SK-N-SH (cell line): ENCODE results near the gene R3HDM1. TPM values are rescaled to one million over a fixed set of nuclear protein-coding genes. Genes with fewer than 3 reads are reported as not detected.

Experiments
- CTCF ChIA-PET: fragments of 300-600, 350-600 bp; formaldehyde crosslinking; extraction: SDS; loops from one replicate; lab custom pipeline; 2021; lab: Yijun Ruan, JAX
- POLR2A ChIA-PET: fragments of 350-600 bp; sonication (Branson Sonifier 250); formaldehyde crosslinking; extraction: SDS; loops from one replicate; lab custom pipeline; 2020; ENCODE audit warnings: antibody characterized with exemption, inconsistent platforms; lab: Yijun Ruan, JAX
- DNase-seq: peaks from one replicate; pipeline ENCODE4 v3.0.0; 2012
- H2AFZ ChIP-seq: fragments of 200-600 bp; sonication (generic); 2 replicates; pipeline ENCODE4 v1.8.1; 2016; ENCODE audit warnings: antibody characterized with exemption, mild to moderate bottlenecking, low read depth
- H3F3A ChIP-seq: fragments of 200-600 bp; sonication (generic); replicated peaks from 2 replicates; pipeline ENCODE3; 2016; ENCODE audit warnings: antibody characterized with exemption, mild to moderate bottlenecking; ENCODE audit not compliant: insufficient read depth
- H3K27ac ChIP-seq, 2 experiments: fragments of 200-500 bp in 1 of 2; fragments of 200-600 bp in 1 of 2; sonication (Bioruptor generic) in 1 of 2; sonication (generic), shearing (Covaris generic) in 1 of 2; 2 replicates each; pipeline versions ENCODE4 v1.5.1 to v1.6.1; 2014 to 2016; ENCODE audit warnings: low read depth in 2 of 2, inconsistent platforms in 1 of 2, low read length in 1 of 2, mild to moderate bottlenecking in 1 of 2, mixed read lengths in 1 of 2
- H3K27me3 ChIP-seq: fragments of 200-600 bp; sonication (generic), shearing (Covaris generic); 2 replicates; pipeline ENCODE4 v1.6.1; 2016; ENCODE audit warnings: mixed run types; ENCODE audit not compliant: insufficient read depth
- H3K36me3 ChIP-seq, 2 experiments: fragments of 200-500 bp in 1 of 2; fragments of 200-600 bp in 1 of 2; sonication (Bioruptor generic) in 1 of 2; sonication (generic) in 1 of 2; replicated peaks in 1 of 2; 2 replicates each; pipeline versions ENCODE3 to v1.5.1; 2014 to 2016; ENCODE audit warnings: low read length in 1 of 2, mild to moderate bottlenecking in 1 of 2; ENCODE audit not compliant: insufficient read depth in 2 of 2, control insufficient read depth in 1 of 2
- H3K4me1 ChIP-seq, 2 experiments: fragments of 200-500 bp in 1 of 2; fragments of 200-600 bp in 1 of 2; sonication (Bioruptor generic) in 1 of 2; sonication (generic), shearing (Covaris generic) in 1 of 2; 2 replicates each; pipeline versions ENCODE4 v1.5.1 to v1.6.1; 2014 to 2016; ENCODE audit warnings: low read depth in 1 of 2, low read length in 1 of 2, mixed run types in 1 of 2; ENCODE audit not compliant: insufficient read depth in 2 of 2, control insufficient read depth in 1 of 2
- H3K4me2 ChIP-seq: fragments of 200-600 bp; sonication (generic), shearing (Covaris generic); 2 replicates; pipeline ENCODE4 v1.6.1; 2017; ENCODE audit warnings: mixed run types
- H3K4me3 ChIP-seq, 2 experiments: fragments of 200-500 bp in 1 of 2; fragments of 200-600 bp in 1 of 2; sonication (Bioruptor generic) in 1 of 2; sonication (generic), shearing (Covaris generic) in 1 of 2; 2 replicates each; pipeline versions ENCODE4 v1.5.1 to v1.8.1; 2014 to 2016; ENCODE audit warnings: low read depth in 2 of 2, inconsistent platforms in 1 of 2, low read length in 1 of 2, mild to moderate bottlenecking in 1 of 2, mixed read lengths in 1 of 2, moderate library complexity in 1 of 2
- H3K79me2 ChIP-seq: fragments of 200-600 bp; sonication (generic); 2 replicates; pipeline ENCODE4 v1.8.1; 2017; ENCODE audit warnings: mild to moderate bottlenecking; ENCODE audit not compliant: insufficient read depth
- H3K9ac ChIP-seq: fragments of 200-600 bp; sonication (generic); 2 replicates; pipeline ENCODE4 v1.6.1; 2017; ENCODE audit warnings: mixed run types
- H3K9me2 ChIP-seq: fragments of 200-600 bp; sonication (generic); 2 replicates; pipeline ENCODE4 v1.6.1; 2017; ENCODE audit warnings: mixed run types
- H3K9me3 ChIP-seq: fragments of 200-600 bp; sonication (generic); 2 replicates; pipeline ENCODE4 v1.6.1; 2017; ENCODE audit warnings: mixed run types, mild to moderate bottlenecking, moderate library complexity
- H4K20me1 ChIP-seq: fragments of 200-600 bp; sonication (generic); 2 replicates; pipeline ENCODE4 v1.6.1; 2017; ENCODE audit warnings: mild to moderate bottlenecking, mixed run types; ENCODE audit not compliant: insufficient read depth
- CHD2 ChIP-seq: fragments of 150-350 bp; IDR thresholded peaks from 2 replicates; pipeline ENCODE4 v1.6.1; 2018; ENCODE audit warnings: low read length; ENCODE audit not compliant: partially characterized antibody
- CTCF ChIP-seq: fragments of 200-600 bp; sonication (generic); IDR thresholded peaks from 2 replicates; pipeline ENCODE4 v1.6.1; 2017; ENCODE audit warnings: antibody characterized with exemption, mild to moderate bottlenecking, moderate library complexity
- ELF1 ChIP-seq: IDR thresholded peaks from 2 replicates; pipeline ENCODE4 v1.4.0; 2012
- EZH2phosphoT487 ChIP-seq: fragments of 200-600 bp; sonication (generic); IDR thresholded peaks from 2 replicates; pipeline ENCODE4 v1.6.1; 2017; ENCODE audit warnings: low read depth, mixed run types, mild to moderate bottlenecking, antibody characterized with exemption, moderate library complexity, borderline replicate concordance
- FOSL2 ChIP-seq: IDR thresholded peaks from 2 replicates; pipeline ENCODE4 v1.4.0; 2012; ENCODE audit warnings: low read depth, mild to moderate bottlenecking, moderate library complexity, borderline replicate concordance
- GABPA ChIP-seq: IDR thresholded peaks from 2 replicates; pipeline ENCODE4 v1.4.0; 2012; ENCODE audit warnings: low read depth, mild to moderate bottlenecking
- JUND ChIP-seq: IDR thresholded peaks from 2 replicates; pipeline ENCODE4 v1.4.0; 2012
- MAX ChIP-seq: IDR thresholded peaks from 2 replicates; pipeline ENCODE4 v1.4.0; 2012; ENCODE audit warnings: low read depth
- MXI1 ChIP-seq: IDR thresholded peaks from 2 replicates; pipeline ENCODE4 v1.6.1; 2012; ENCODE audit warnings: mild to moderate bottlenecking, low read depth, low read length, improper control_type of control experiment
- NRF1 ChIP-seq: IDR thresholded peaks from 2 replicates; pipeline ENCODE4 v1.6.1; 2012; ENCODE audit warnings: low read depth, mild to moderate bottlenecking, low read length
- PBX3 ChIP-seq: IDR thresholded peaks from 2 replicates; pipeline ENCODE4; 2012
- RAD21 ChIP-seq: IDR thresholded peaks from 2 replicates; pipeline ENCODE4 v1.6.1; 2012; ENCODE audit warnings: mild to moderate bottlenecking, low read length
- REST ChIP-seq: IDR thresholded peaks from 2 replicates; pipeline ENCODE4 v1.6.1; 2012; ENCODE audit warnings: mild to moderate bottlenecking, low read depth, low read length, moderate library complexity
- SIN3A ChIP-seq: IDR thresholded peaks from 2 replicates; pipeline ENCODE4 v1.6.1; 2012; ENCODE audit warnings: low read depth, mild to moderate bottlenecking, low read length, moderate library complexity, borderline replicate concordance
- TAF1 ChIP-seq: IDR thresholded peaks from 2 replicates; pipeline ENCODE4 v1.6.1; 2012; ENCODE audit warnings: low read depth, mild to moderate bottlenecking, low read length, moderate library complexity, borderline replicate concordance
- TCF12 ChIP-seq: IDR thresholded peaks from 2 replicates; pipeline ENCODE4 v1.4.0; 2012
- YY1 ChIP-seq: IDR thresholded peaks from 2 replicates; pipeline ENCODE4 v1.4.0; 2012; ENCODE audit warnings: low read depth, mild to moderate bottlenecking
- ZBTB33 ChIP-seq: IDR thresholded peaks from 2 replicates; pipeline ENCODE4 v1.4.0; 2012; ENCODE audit warnings: low read depth, borderline replicate concordance
- WGBS: methylation state at CpG from one replicate; pipeline ENCODE4 v1.1.6; 2017; ENCODE audit warnings: low lambda C conversion rate; 5-methylcytosine and 5-hydroxymethylcytosine counted together
- polyA plus RNA-seq, 3 experiments: library from polyadenylated mRNA; depleted of rRNA; stranded (reverse); fragments of >200 nt; gene quantifications; 2 replicates each; pipeline ENCODE4 v1.2.3, GENCODE V29; 2012

The R3HDM1 gene
- polyA plus RNA-seq, 1 of the 3 experiments (the other 2 are of a cell fraction) = 38.2 TPM

GRCh38 chr2:135612319-135612718 lies 81.0 kb downstream of the R3HDM1 start:
- ChIA-PET CTCF (interaction anchor here (0.9 to 2.1 kb wide), 4 partner anchors 10 to 27 kb away, joined by 3 to 4 read pairs (median 4); no protein-coding TSS in a partner anchor), POLR2A (no interaction called here)
- Histone ChIP-seq H3K79me2 (peaks cover 5% of the 10 kb centered on the region; the same call in 1 of the 2 replicates), H3F3A (peaks cover 4% of the 10 kb centered on the region), H3K9me2 (no peaks in the 10 kb centered on the region), H2AFZ (no peak overlapping the region), H3K9ac (no peak overlapping the region), H3K27ac (no peak overlapping the region), H3K4me1 (no peaks in the 10 kb centered on the region; a peak in 1 of 4 replicates), H3K4me2 (no peak overlapping the region), H3K4me3 (no peak overlapping the region), H3K9me3 (no peaks in the 10 kb centered on the region), H4K20me1 (no peaks in the 10 kb centered on the region), H3K27me3 (no peaks in the 10 kb centered on the region), H3K36me3 (peaks cover 0 to 13% of the 10 kb centered on the region in 2 experiments)
- DNase-seq = no peak
- TF ChIP-seq ELF1 (no peak), FOSL2 (no peak), TCF12 (no peak), MXI1 (no peak), CTCF (no peak), TAF1 (no peak), YY1 (no peak), CHD2 (no peak), NRF1 (no peak), RAD21 (no peak), REST (no peak), MAX (no peak), PBX3 (no peak), EZH2phosphoT487 (no peak), ZBTB33 (no peak), GABPA (no peak), JUND (no peak), SIN3A (no peak)
- WGBS = 95% methylated on average over 2 of the region's 2 CpGs
